Smooth muscle cell of the brain vasculature (primary cell): ENCODE measurements around the gene LIMCH1.
"Not testable (repeated sequence)": the region's sequence is repeated elsewhere in the genome, so short reads cannot be mapped to it uniquely, and the experiment has no call there.

ENCODE experiments used
- DNase-seq: peaks from one replicate; pipeline ENCODE4 v3.0.0-alpha.2; 2012; ENCODE audit warnings: low read depth, low spot score

LIMCH1 gene

DNA sequence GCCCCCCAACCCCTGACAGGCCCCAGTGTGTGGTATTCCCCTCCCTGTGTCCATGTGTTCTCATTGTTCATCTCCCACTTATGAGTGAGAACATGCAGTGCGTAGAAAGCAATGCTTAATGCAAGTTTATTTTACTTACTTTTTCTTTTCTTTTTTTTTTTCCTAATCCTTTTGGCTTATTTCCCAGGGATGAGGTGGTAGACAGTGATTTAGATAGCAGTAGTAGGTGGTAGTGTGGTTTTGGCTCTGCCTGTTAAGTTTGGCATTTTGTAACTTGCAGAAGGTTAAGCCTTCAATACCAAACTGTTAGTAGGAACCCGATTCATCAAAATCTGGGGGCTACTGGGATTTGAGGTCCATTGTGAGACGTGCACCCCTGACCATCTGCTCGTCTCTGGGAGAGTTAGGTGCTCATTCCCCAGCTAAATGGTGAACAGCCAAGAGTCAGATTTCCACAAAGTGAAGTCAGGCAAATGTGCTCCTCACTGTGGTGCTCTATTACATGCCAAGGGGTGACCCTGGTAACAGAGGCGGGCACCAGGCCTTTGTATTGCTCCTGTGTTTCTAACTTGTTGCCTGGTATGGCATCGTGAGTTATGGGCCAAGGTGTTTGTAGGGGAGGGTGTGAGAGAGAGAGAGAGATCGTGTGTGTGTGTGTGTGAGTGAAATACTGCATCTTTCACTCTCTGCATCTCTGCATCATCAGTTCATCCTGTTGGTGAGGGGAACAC lies 140.3 kb downstream of the LIMCH1 start:
- DNase-seq, result no peak

DNA sequence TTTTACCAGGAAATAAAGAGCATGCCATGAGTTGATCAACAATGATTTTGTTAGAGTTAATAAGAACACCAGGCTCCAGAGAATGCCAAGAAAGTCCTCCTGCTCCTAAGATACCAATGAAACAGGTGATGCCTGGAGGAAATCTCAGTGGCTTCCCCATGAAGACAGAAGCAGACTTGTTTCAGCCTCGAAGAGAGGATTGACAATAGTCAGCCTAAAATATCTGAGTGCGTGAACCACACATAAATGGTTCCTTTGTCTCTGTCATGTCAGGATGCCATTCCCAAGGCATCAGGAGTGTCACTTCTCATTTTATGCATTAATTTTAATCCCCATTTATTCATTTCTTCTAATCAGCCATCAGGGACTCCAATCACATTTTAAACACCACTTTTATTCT lies 141.0 kb downstream of the LIMCH1 start:
- DNase-seq, result no peak

DNA sequence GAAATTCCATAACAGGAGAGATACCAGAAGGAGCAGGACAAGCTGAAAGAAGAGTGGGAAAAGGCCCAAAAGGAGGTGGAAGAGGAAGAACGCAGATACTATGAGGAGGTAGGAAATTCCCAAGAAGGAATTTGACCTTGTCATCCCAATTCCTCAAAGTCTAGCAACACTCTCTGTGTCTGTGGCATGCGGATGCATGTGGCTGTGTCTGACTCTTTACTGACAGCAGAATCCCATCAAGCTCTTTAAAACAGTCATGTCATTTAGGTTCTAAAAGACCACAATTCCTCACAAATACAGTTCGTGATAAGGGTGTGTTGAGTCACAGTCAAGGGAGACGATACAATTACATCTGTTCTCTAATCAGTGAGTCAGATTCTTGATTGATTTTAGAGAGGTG lies 142.0 kb downstream of the LIMCH1 start:
- DNase-seq, result no peak

DNA sequence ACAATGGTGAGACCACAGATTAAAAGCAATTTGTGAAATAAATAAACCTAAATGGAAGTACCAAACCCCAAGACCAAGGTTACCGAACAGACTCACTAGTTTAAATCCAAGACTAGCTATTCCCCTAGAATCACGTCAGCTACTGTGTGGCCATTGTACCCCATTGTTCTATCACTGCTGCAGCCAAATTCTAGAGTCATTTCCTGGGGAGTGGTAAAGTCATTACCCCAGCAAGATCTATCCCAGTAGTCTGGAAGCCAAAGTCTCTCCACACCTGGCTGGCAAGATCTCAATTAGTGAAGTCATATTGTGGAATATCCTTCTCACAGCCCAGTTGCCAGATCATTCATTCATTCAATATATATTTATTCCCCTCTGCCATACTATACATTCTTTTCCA lies 143.1 kb downstream of the LIMCH1 start:
- no peak for DNase-seq

DNA sequence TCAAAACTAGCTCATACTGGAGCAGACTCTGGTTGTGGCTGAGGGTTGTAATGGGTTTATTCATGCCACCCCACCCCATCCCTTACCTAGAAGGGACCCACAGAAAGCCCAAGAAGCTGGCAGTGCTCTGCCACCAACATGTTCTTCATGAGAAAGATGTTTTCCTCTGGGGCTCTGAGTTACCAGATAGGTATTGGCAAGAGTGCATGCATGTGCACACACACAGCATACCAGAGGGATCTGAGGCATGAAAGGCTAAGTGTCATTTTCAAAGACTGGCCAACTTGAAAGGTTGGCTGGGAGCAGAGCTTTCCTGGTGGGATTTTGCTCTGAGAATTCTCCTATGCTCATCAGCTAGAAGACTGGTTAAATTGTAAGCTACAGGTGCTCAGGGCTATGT lies 145.4 kb downstream of the LIMCH1 start:
- no peak for DNase-seq

DNA sequence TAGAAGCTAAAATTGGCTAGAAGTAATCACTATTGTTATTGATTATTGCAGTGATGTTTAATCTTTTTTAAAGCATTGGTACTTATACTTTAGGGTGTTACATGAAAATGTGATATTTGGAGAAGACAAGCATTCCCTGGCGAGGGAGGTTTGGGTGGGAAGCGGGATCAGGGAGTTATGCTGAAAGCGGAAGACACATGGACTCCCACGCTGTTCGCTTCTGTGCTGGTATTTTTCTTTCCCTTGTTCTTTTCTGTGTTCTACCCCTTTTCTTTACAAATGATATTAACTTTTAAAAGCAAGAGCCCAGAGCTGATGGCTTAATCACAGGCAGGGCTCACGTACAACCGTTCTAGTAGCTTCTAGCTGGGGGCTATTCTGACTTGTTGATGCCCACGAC lies 148.9 kb downstream of the LIMCH1 start:
- DNase-seq, result no peak

DNA sequence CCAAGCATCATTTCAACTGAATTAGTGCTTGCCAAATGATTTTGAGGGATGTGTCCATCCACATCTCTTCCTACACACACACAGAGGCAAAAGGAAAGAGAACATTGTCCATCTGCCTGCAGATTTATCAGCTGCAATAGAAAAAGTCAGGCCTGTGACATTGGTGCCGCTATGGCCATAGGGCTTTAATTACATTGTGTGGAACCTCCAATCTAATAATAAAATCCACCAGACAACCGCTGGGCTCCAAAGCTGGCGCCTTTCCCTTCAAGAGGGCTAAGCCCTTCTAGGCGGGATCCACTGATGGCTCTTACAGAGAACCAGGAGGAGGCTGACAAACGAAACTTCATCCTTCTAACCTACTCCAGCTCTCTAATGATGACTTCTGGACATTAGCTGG lies 150.0 kb downstream of the LIMCH1 start:
- no peak for DNase-seq

DNA sequence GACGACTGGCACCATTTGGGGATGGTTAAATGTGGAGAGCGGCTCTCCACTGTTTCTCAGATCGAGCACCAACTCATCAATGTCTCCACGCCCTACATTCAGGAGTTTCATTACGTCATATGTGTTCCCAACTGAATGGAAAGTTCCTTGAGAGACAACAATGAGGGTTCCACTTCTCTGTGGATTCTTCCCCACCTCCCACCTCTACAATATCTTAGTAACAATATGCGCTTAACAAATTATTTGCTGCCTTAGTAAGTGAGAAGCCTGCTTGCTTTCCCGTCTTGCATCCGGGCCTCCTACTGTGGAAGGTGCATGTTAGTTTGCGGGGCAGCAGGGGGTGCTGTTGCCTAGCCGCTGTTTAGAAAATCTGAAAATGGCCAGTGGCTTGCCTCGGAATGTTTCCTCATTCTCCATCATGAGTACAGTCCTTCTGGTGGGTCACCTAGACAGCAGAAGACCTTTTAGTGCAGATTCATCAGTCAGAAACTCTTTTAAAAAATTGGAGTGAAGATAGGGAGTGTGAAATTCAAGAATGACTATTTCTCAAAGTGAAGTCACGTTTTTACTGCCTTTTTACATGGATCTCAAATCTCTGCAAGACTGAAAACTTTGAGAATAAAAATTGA lies 154.9 kb downstream of the LIMCH1 start:
- peak; percentile 17 for DNase-seq

DNA sequence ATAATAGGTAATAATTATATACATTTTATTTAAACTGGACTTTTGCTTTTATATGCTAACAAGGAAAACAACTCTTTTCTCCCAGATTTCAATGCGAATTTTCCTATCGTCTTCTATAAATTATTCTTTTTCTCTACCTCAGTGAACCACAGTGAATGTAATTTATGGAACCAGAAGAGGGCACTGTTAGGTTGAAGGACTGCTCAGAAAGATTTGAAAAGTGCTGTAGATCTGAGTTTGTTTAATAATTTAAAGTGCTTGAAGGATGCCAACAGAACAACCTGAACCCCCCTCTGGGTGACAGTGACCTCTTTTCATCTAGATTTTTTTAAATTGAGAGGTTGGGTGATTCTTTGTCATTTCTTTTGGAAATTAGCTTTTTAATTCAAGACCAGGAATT lies 155.7 kb downstream of the LIMCH1 start:
- no peak for DNase-seq

DNA sequence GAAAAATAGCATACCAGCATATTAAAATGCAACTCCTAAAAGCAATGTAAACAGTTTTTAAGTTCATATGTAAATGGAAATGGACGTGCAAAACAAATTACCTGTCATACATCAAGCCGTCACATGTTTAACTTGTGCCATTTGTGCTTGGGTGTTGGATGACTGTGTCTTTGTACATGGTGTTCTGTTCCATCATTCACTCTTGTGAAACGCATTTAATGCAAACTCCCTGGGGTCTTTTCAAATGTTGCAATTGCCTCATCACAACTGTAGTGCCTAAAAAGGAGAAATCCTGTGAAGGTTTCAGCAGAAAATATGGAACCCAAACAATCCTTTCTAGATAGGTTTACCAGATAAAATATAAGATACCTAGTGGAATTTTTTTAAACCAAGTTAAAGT lies 158.2 kb downstream of the LIMCH1 start:
- DNase-seq, result no peak

DNA sequence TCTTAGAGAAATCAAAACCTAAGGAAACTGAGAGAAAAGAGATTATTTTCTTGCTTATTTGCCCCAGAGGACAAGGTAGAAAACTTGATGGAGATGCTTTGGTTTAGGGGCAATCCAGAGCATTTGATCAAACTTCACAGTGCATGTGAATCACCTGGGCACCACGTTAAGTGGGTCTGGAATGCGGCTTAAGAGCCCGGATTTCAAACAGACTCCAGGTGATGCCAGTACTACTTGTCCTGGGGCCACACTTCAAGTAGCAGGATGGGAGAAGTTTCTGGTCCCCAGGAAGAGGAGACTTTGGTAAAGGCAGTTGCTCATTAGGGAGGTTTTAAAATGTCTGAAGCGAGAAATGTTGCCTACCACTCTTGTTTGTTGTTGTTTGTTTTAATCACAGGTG lies 158.8 kb downstream of the LIMCH1 start:
- no peak for DNase-seq

DNA sequence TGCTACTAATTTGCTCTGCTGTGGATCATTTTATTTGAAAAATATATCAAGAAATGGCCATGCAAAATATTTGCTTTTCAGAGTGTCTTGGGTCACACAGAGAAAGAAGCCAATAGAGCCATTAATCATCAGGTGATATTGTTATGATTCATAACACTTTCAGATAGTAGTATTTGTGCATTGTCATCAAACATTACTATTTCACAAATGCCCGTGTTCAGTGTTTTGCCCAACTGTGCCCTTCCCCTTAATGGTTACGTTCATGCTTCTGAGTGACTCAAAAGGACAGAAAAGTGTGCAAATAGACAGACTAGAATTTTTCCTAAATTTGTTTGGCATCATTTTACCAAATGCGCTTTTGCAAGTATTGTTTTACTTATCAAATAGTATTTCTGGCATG lies 164.0 kb downstream of the LIMCH1 start:
- no peak for DNase-seq

DNA sequence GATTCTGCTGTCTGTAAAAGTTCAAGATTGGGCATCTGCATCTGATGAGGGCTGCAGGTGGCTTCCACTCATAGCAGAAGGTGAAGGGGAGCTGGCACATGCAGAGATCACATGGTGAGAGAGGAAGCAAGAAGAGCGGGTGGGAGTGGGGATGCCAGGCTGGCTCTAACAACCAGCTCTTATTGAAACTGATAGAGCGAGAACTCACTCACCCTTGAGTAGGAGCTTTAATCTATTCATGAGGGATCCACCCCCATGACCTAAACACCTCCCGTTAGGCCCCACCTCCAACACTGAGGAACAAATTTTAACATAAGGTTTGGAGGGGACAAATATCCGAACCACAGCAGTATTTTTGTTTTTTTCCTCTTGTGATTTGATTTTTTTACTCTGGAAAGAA lies 164.8 kb downstream of the LIMCH1 start:
- DNase-seq, result no peak

DNA sequence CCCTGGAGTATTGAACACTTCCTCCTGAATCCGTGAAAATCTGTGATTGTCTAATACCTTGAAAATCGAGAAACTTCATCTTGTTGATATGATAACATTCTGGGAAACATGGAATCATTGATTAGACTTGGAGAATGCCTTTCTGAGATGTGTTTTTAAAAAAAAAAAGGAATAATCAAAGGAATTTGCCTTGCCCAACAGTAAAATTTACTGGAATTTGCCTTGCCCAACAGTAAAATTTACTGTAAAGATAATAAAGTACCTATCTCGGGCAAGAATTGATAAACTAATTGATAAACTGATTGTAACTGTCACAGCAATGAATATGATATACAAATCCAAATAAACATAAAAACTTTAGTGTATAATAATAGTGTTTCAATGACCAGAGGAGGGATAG lies 165.8 kb downstream of the LIMCH1 start:
- DNase-seq, result no peak

DNA sequence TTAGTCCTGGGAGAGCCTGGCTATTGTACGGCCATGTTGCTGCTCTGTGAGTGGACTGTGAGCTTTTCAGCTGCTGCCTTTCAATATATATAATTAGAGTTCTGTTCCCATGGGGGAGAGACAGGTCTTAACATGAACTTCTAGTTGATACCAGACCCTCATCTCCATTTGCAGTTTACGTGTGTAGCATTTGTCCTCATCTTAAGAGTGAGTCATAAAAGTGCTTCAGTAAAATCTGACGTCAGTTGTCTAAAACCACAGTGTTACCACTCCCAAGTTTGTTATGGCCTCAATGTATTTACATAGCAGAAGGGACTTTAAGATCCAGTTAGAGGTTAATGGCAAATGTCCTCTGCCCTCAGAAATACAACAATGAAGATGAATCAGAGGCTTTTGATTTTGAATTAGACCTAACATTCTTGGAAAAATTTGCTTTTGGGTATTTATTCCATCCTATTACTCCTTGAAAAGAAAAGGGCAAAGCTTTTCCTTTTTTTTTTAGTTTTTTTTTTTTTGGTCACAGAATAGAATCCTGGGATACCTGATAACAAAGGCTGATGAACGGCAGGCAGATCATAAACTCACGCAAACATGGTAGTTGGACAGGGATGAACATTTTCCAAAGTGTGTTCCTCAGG lies 172.0 kb downstream of the LIMCH1 start:
- no peak for DNase-seq

DNA sequence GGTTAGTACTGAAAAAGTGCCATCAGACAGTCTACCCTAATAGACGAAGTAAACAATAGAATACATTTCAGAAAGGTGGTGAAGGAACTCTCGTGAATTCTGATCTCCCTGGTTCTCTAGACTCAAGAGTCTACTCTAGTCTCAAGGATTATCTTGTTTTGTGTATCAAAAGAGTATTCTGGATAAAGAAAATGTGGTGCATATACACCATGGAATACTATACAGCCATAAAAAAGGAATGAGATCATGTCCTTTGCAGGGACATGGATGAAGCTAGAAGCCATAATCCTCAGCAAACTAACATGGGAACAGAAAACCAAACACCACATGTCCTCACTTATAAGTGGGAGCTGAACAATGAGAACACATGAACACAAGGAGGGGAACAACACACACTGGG lies 173.7 kb downstream of the LIMCH1 start:
- not testable (repeated sequence) for DNase-seq

DNA sequence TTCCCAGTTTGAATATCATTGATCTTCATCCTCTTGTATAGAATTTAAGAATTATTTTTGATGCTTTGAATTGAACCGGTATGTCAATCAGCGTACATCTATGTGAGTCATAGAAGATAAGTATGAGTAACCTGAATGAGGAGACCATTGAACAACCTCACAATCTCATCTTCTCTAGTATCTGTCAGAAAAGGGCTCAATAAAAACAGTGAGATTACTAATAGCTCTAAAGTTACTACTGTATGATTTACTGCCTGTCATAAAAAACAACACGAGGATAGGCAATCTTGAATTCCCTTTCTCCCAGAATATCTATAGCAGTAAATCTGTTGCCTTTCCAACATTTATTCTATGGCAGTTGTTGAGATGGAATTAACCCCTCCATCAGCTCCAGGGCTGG lies 174.5 kb downstream of the LIMCH1 start:
- DNase-seq, result no peak

DNA sequence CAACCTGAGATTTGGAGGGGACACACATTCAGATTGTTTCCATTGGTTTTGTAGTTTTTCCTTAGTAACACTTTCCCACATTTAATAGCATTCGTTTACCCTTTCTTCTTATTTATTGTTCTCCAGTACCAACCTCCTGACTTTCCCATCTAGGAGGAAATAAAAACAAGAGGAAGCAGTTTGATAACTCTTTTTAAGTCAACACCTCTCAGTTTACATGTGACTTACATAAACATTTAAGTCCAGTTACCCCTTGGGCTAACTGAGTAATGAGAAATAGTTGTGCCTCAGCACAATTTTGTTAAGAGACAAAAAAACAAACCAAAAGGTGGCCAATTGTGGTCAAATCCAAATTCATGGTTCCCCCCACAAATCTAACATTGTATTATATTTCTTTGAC lies 175.8 kb downstream of the LIMCH1 start:
- DNase-seq, result no peak

DNA sequence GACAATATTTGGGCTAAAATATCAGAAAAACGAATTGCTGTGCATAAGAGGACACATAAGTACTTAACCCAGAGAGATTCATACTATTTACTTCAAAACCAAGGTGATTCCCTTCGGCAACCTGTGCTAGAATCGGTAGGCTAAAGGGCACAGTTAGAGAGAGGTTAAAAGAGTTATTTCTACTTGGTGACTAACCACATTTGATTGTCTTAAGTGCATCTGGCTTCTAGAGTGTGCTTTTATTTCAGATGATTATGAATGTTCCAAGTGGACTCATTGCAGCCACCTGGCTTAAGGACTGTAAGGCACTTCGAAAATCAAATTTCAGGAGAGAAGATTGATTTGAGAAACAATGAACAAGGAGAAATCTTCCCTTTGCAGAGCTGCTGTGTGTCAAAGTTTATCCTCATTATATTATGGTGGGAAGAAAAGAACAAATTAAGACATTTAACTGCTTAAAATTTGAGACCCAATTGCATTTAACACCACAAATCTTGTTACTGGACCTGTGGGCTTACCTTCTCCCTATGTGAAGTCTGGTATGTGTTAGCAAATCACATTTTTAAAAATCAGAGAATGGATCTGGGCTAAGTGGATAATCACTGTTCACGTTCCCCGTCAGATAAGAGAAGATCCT lies 176.5 kb downstream of the LIMCH1 start:
- DNase-seq, result no peak

DNA sequence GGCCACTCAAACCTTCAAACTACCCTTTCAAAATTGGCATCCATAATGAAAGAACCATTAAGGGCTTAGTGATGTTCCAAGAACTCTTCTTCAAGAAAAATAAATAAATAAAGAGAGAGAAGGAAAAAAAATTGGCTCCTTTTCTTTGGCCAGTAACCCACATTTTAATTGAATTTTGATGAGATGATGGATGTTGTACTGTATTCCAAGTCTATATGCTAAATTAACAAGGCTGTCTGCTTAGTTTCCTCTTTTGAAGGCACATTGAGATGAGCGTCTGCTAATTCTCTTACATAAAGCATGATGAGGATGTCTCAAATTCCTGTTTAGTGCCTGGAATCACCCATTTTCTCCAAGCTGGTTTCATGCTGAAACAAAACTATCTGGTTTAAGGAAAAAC lies 177.2 kb downstream of the LIMCH1 start:
- DNase-seq, result no peak

DNA sequence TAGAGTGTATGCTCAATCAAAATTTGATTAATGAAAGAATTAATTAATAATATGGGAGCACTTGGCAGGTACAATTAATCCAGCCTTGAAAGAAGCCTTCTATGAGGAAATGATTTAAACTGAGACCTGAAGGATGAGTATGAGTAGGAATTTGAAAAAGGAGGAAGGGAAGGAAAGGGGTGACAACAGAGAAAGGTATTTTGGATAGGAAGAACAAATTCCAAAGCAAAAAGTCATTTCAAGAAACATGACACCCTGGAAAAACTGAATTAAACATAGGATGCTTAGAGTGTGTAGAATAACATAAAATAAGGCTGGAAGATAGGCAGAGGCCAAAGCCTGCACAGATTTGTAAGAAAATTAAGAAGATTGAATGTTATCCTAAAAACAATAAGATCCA lies 180.9 kb downstream of the LIMCH1 start:
- DNase-seq, result no peak

DNA sequence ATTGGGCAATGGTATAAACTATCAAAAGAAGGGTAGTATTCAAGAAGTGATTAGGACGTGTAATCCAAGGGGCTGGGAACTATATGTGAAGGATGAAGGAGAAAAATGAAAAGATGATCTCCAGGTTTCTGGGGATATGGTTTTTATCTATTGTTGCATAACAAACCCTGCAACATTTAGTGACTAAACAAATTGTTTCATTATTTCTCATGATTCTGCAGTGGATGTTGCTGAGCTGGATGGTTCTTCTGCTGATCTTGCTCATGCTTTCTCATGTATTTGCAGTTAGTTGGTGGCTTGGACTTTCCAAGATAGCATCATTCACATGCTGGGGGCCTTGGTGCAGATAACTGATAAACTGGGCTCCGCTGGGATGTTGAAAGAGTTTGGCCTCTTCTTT lies 181.5 kb downstream of the LIMCH1 start:
- DNase-seq, result no peak

DNA sequence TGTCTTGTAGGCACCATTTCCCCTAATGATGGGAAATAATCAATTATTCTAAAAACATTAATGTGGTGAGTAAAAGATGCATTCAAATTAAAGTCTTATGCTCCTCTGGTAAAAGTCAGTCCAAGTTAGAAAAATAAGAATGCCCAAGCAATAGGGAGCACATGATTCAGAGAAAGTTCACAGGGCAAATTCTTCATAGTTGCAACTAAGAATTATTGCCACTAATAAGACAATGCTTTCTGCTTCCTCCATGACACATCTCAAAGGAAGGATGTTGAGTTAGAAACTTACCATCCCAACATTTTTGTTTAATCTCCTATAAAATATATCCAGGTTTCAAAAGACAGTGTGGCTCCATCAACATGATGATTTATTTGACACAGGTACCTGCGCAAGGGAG lies 184.2 kb downstream of the LIMCH1 start:
- no peak for DNase-seq
